K562 (cell line): ENCODE measurements around the gene ATP9A. TPM values are rescaled to one million over a fixed set of nuclear protein-coding genes. Genes with fewer than 3 reads are reported as not detected.

Source experiments
- ATAC-seq: fragments of 200-7000 bp; cut with Tn5 transposase; 3 replicates; pipeline ENCODE4 v1.9.1; 2020; ENCODE audit warnings: moderate library complexity
- BruUV-seq: library from RNA; stranded (reverse); fragments of 400-500 nt; replicated peaks from 2 replicates; lab custom pipeline; 2021; lab: Mats Ljungman, UMichigan
- CTCF ChIA-PET: fragments of 300-600 bp; formaldehyde crosslinking; extraction: SDS; loops from one replicate; lab custom pipeline; 2021; ENCODE audit warnings: low intra/inter-chr PET ratio; lab: Yijun Ruan, JAX
- POLR2A ChIA-PET: fragments of 300-600, 350-650 bp; sonication (Branson Sonifier 250); formaldehyde crosslinking; extraction: SDS; loops from one replicate; lab custom pipeline; 2021; ENCODE audit warnings: antibody characterized with exemption, inconsistent platforms; lab: Yijun Ruan, JAX
- DNase-seq, 4 experiments: peaks; one replicate each; pipeline versions ENCODE4 v3.0.0 to v3.0.0-alpha.2; 2011 to 2018; ENCODE audit warnings: low spot score in 3 of 4, mixed read lengths in 3 of 4; ENCODE audit errors: extremely low read depth in 1 of 4
- FAIRE-seq: peaks from 2 replicates; lab custom pipeline; 2011; peaks lifted over from hg19 to GRCh38; lab: Jason Lieb, UNC
- H2AFZ ChIP-seq: 2 replicates; pipeline ENCODE4 v1.6.0; 2011; ENCODE audit warnings: low read depth, low read length, control low read depth, inconsistent platforms
- H3K27ac ChIP-seq: fragments of 200-600 bp; 3 replicates; pipeline ENCODE4 v1.8.0; 2011; ENCODE audit warnings: low read depth, mild to moderate bottlenecking, control low read depth, inconsistent platforms, low read length, moderate library complexity, mixed read lengths; ENCODE audit errors: extremely low read depth
- H3K27me3 ChIP-seq, 2 experiments: fragments of 300-600 bp in 1 of 2; 2 replicates in 1 of 2; 3 replicates in 1 of 2; pipeline versions ENCODE4 v1.6.0 to v1.8.0; 2011; ENCODE audit warnings: inconsistent platforms in 2 of 2, low read length in 2 of 2, mild to moderate bottlenecking in 1 of 2, mixed read lengths in 1 of 2, moderate library complexity in 1 of 2; ENCODE audit not compliant: control insufficient read depth in 2 of 2, insufficient read depth in 2 of 2
- H3K36me3 ChIP-seq: fragments of 300-600 bp; 3 replicates; pipeline ENCODE4 v1.8.0; 2011; ENCODE audit warnings: mild to moderate bottlenecking, low read length, inconsistent platforms; ENCODE audit not compliant: control insufficient read depth, insufficient read depth
- H3K4me1 ChIP-seq, 2 experiments: fragments of 200-600 bp in 1 of 2; replicated peaks in 1 of 2; 2 replicates in 1 of 2; 3 replicates in 1 of 2; pipeline versions ENCODE4 v1.5.1 to v1.8.0; 2011; ENCODE audit warnings: inconsistent platforms in 2 of 2, low read length in 2 of 2, mild to moderate bottlenecking in 1 of 2, mixed read lengths in 1 of 2, moderate library complexity in 1 of 2; ENCODE audit not compliant: control insufficient read depth in 2 of 2, insufficient read depth in 2 of 2
- H3K4me2 ChIP-seq: 2 replicates; pipeline ENCODE4 v1.6.1; 2011; ENCODE audit warnings: low read length, control low read depth, inconsistent platforms, mixed read lengths; ENCODE audit not compliant: insufficient read depth
- H3K4me3 ChIP-seq: fragments of 200-600 bp; sonication (generic), shearing (Covaris generic); 2 replicates; pipeline ENCODE4 v1.5.1; 2016; ENCODE audit warnings: control low read depth, inconsistent platforms
- H3K79me2 ChIP-seq: fragments of 200-600 bp; 3 replicates; pipeline ENCODE4 v1.8.0; 2011; ENCODE audit warnings: low read length, inconsistent platforms; ENCODE audit not compliant: control insufficient read depth, insufficient read depth
- H3K9ac ChIP-seq, 2 experiments: 2 replicates each; pipeline versions ENCODE4 v1.6.0 to v1.6.1; 2011; ENCODE audit warnings: low read depth in 2 of 2, low read length in 2 of 2, control low read depth in 1 of 2, inconsistent platforms in 1 of 2, mild to moderate bottlenecking in 1 of 2, mixed read lengths in 1 of 2; ENCODE audit not compliant: insufficient read depth in 1 of 2
- H3K9me1 ChIP-seq: one replicate; pipeline ENCODE4 v1.6.0; 2011; ENCODE audit warnings: inconsistent platforms, mild to moderate bottlenecking, low read length, moderate library complexity; ENCODE audit not compliant: control insufficient read depth, insufficient read depth
- H3K9me3 ChIP-seq: replicated peaks from 2 replicates; pipeline ENCODE4 v1.5.1; 2011; ENCODE audit warnings: low read depth, low read length, inconsistent platforms; ENCODE audit not compliant: control insufficient read depth, insufficient read depth
- H4K20me1 ChIP-seq: replicated peaks from 2 replicates; pipeline ENCODE4 v1.6.1; 2011; ENCODE audit warnings: low read length, inconsistent platforms, mixed read lengths; ENCODE audit not compliant: control insufficient read depth, insufficient read depth
- CC2D1A ChIP-seq: fragments of 450-650 bp; IDR thresholded peaks from 2 replicates; pipeline ENCODE4 v1.6.1; 2017; ENCODE audit warnings: mild to moderate bottlenecking
- CCNT2 ChIP-seq: IDR thresholded peaks from 2 replicates; pipeline ENCODE4 v1.6.1; 2011; ENCODE audit warnings: borderline replicate concordance, low read depth, mild to moderate bottlenecking, moderate library complexity, mixed read lengths, low read length; ENCODE audit not compliant: insufficient read length; ENCODE audit errors: extremely low read depth
- EGR1 ChIP-seq: fragments of 450-650 bp; conservative IDR thresholded peaks from 2 replicates; pipeline ENCODE4 v1.6.1; 2017; ENCODE audit warnings: mild to moderate bottlenecking
- FOXA3 ChIP-seq, 2 experiments: fragments of 450-650 bp in 1 of 2; sonication (generic) in 1 of 2; formaldehyde crosslinking; IDR thresholded peaks in 1 of 2; conservative IDR thresholded peaks in 1 of 2; 2 replicates each; pipeline versions ENCODE4 v1.4.0 to v1.8.0; 2020 to 2022; ENCODE audit warnings: mild to moderate bottlenecking in 2 of 2, missing genetic modification reagents in 1 of 2
- FOXJ2 ChIP-seq: fragments of 200-800 bp; sonication (Bioruptor generic); IDR thresholded peaks from 2 replicates; pipeline ENCODE4 v1.6.1; 2016; ENCODE audit warnings: missing genetic modification characterization, missing compliant biosample characterization
- FOXP1 ChIP-seq: sonication (generic); formaldehyde crosslinking; IDR thresholded peaks from 2 replicates; pipeline ENCODE4 v1.8.0; 2022; ENCODE audit warnings: mild to moderate bottlenecking, missing genetic modification reagents
- GATA2 ChIP-seq: sonication (generic); formaldehyde crosslinking; IDR thresholded peaks from 2 replicates; pipeline ENCODE4 v1.4.0; 2020; ENCODE audit warnings: mild to moderate bottlenecking, missing genetic modification reagents
- HDAC2 ChIP-seq: fragments of 450-650 bp; IDR thresholded peaks from 2 replicates; pipeline ENCODE4 v1.6.1; 2016; ENCODE audit warnings: mild to moderate bottlenecking
- MAFG ChIP-seq: fragments of 450-650 bp; conservative IDR thresholded peaks from 2 replicates; pipeline ENCODE4 v1.6.1; 2016; ENCODE audit warnings: missing genetic modification characterization, missing compliant biosample characterization
- NCOA4 ChIP-seq: fragments of 450-650 bp; IDR thresholded peaks from 2 replicates; pipeline ENCODE4 v1.6.1; 2018; ENCODE audit warnings: mild to moderate bottlenecking; ENCODE audit not compliant: partially characterized antibody
- POLR2AphosphoS2 ChIP-seq: IDR thresholded peaks from 2 replicates; pipeline ENCODE4 v1.6.1; 2012; ENCODE audit warnings: low read length, improper control_type of control experiment
- SMARCA4 ChIP-seq: fragments of 450-650 bp; IDR thresholded peaks from 2 replicates; pipeline ENCODE4 v1.6.1; 2016
- SNIP1 ChIP-seq: fragments of 450-650 bp; IDR thresholded peaks from 2 replicates; pipeline ENCODE4 v1.7.1; 2017; ENCODE audit warnings: low read depth, mild to moderate bottlenecking
- SPI1 ChIP-seq: IDR thresholded peaks from 2 replicates; pipeline ENCODE4 v1.6.1; 2011; ENCODE audit warnings: low read depth, low read length, control low read depth, borderline replicate concordance
- TCF15 ChIP-seq: fragments of 250-450 bp; sonication (Bioruptor Pico); IDR thresholded peaks from 2 replicates; pipeline ENCODE4 v1.8.0; 2022; ENCODE audit warnings: moderate library complexity, mild to moderate bottlenecking, inconsistent platforms
- TGIF2 ChIP-seq: sonication (generic); formaldehyde crosslinking; IDR thresholded peaks from 2 replicates; pipeline ENCODE4 v1.8.1; 2022; ENCODE audit warnings: mild to moderate bottlenecking, missing genetic modification reagents, moderate library complexity
- TSC22D4 ChIP-seq: fragments of 450-650 bp; IDR thresholded peaks from 2 replicates; pipeline ENCODE4 v1.6.1; 2016; ENCODE audit warnings: missing genetic modification characterization, missing biosample characterization, control low read depth
- ZBTB1 ChIP-seq: sonication (generic); formaldehyde crosslinking; IDR thresholded peaks from 2 replicates; pipeline ENCODE4 v1.8.1; 2023; ENCODE audit warnings: missing genetic modification reagents, low read depth, mild to moderate bottlenecking, borderline replicate concordance
- ZBTB7A ChIP-seq: IDR thresholded peaks from 2 replicates; pipeline ENCODE4 v1.6.1; 2011; ENCODE audit warnings: low read depth, mild to moderate bottlenecking, low read length, moderate library complexity, borderline replicate concordance; ENCODE audit not compliant: control insufficient read depth
- ZKSCAN1 ChIP-seq: fragments of 150-350 bp; IDR thresholded peaks from 2 replicates; pipeline ENCODE4 v1.6.1; 2016; ENCODE audit warnings: low read depth, low read length
- ZNF165 ChIP-seq: fragments of 250-450 bp; sonication (Bioruptor Pico); IDR thresholded peaks from 2 replicates; pipeline ENCODE4 v1.4.0; 2020; ENCODE audit warnings: borderline replicate concordance
- ZNF232 ChIP-seq: sonication (generic); formaldehyde crosslinking; IDR thresholded peaks from 2 replicates; pipeline ENCODE4 v1.8.0; 2022; ENCODE audit warnings: mild to moderate bottlenecking, missing genetic modification reagents
- ZNF668 ChIP-seq: fragments of 250-450 bp; sonication (Bioruptor Pico); IDR thresholded peaks from 2 replicates; pipeline ENCODE4 v1.8.0; 2022; ENCODE audit warnings: mild to moderate bottlenecking, inconsistent platforms
- WGBS: fragments of 100-300 bp; shearing (Covaris generic); methylation state at CpG from one replicate; pipeline ENCODE4 v1.1.6; 2016; ENCODE audit warnings: low coverage, mixed read lengths; ENCODE audit not compliant: insufficient coverage; ENCODE audit errors: missing lambda C conversion rate; 5-methylcytosine and 5-hydroxymethylcytosine counted together
- in situ Hi-C: fragments of 300-500 bp; cut with MboI; formaldehyde crosslinking; loops from 4 replicates; pipeline ENCODE4 v1.15.0; 2018; ENCODE audit warnings: inconsistent platforms, mixed read lengths
- intact Hi-C: fragments of 100-400 bp; cut with micrococcal nuclease; formaldehyde crosslinking; loops from 2 replicates; pipeline ENCODE4 v1.14.2; 2022
- polyA plus RNA-seq, 8 experiments: library from polyadenylated mRNA; depleted of rRNA in 4 of 8; stranded (reverse) in 5 of 8; unstranded in 3 of 8; fragments of >200 nt; fragmentation: Nextera tagmentation in 2 of 8; fragmentation: Illumina TruSeq in 1 of 8; extraction: Ambion mirVana in 2 of 8; extraction: Trizol in 1 of 8; gene quantifications; 2 replicates each; pipeline versions ENCODE4 v1.2.1 to v1.2.3, GENCODE V29; 2011 to 2014; ENCODE audit warnings: inconsistent platforms in 1 of 8, missing spikeins in 1 of 8
- total RNA-seq, 7 experiments: library from RNA; depleted of rRNA in 6 of 7; stranded (reverse); fragments of >200 nt in 6 of 7; fragmentation: Illumina TruSeq in 2 of 7; extraction: Trizol in 2 of 7; gene quantifications; 2 replicates each; pipeline versions ENCODE4 v1.2.1 to v1.2.3, GENCODE V29; 2011 to 2021; ENCODE audit warnings: low replicate concordance in 1 of 7

ATP9A gene
- total and polyA plus RNA-seq, 9 of the 15 experiments (the other 6 are each of a cell fraction or from before 2014, with no cell fraction given), result 0.18 to 0.62 (median 0.29) TPM

- Histone ChIP-seq H4K20me1 (peaks cover 6% of the 10 kb centered on the region), H3K27ac (0 out of 3 replicates have a peak overlapping the region, but pooled peaks have one; percentile 34), H3K4me3 (0 out of 2 replicates have a peak overlapping the region, but pooled peaks have one; percentile 5), H3K9me3 (0 out of 2 replicates have a peak, but pooled peaks cover 2% of the 10 kb centered on the region), H2AFZ (peak overlapping the region; percentile 73), H3K9ac (0 out of 4 replicates have a peak overlapping the region, but pooled peaks of 1 of the 2 experiments have one; percentile 4), H3K36me3 (no peaks in the 10 kb centered on the region), H3K4me2 (peak overlapping the region; percentile 67), H3K4me1 (peaks cover 27 to 31% of the 10 kb centered on the region in 2 experiments), H3K9me1 (no peaks in the 10 kb centered on the region), H3K79me2 (no peaks in the 10 kb centered on the region), H3K27me3 (peaks cover 20 to 25% of the 10 kb centered on the region in 2 experiments)
- 10% methylated on average over 15 of the region's 15 CpGs for WGBS
- peak; percentile 89 for FAIRE-seq
- in situ Hi-C loops, result no loop called here
- ChIA-PET POLR2A (interaction anchor here (2.2 kb wide), 1 partner anchor 10 kb away, joined by 11 read pairs; no protein-coding TSS in a partner anchor), CTCF (no interaction called here)
- no TSS peak for BruUV-seq
- peak; percentile 96 for ATAC-seq
- intact Hi-C loops, result no loop called here
- DNase-seq, result peak; percentile 81 to 87 (median 85)
- TF ChIP-seq FOXA3 (CRISPR knock-in tag; conservative IDR thresholded peaks at IDR 0.05 in 1 of 2, IDR thresholded peaks at IDR 0.05 in 1 of 2) (no peak), EGR1 (no peak; the same call in 1 of the 2 replicates), HDAC2 (peak; percentile 52; the same call in 1 of the 2 replicates), ZKSCAN1 (peak; percentile 99), ZNF668 (CRISPR knock-in tag) (no peak), ZBTB7A (peak; percentile 58; the same call in 1 of the 2 replicates), CCNT2 (peak; percentile 65), FOXP1 (CRISPR knock-in tag) (no peak), SPI1 (no peak), ZNF232 (CRISPR knock-in tag) (no peak), NCOA4 (no peak), FOXJ2 (tag) (peak; percentile 83), ZBTB1 (CRISPR knock-in tag) (no peak), MAFG (peak; percentile 67), TSC22D4 (tag) (no peak), SNIP1 (peak; percentile 28; the same call in 1 of the 2 replicates), TCF15 (CRISPR knock-in tag) (no peak), POLR2AphosphoS2 (no peak), ZNF165 (CRISPR knock-in tag) (no peak), CC2D1A (no peak), SMARCA4 (peak; percentile 84), GATA2 (CRISPR knock-in tag) (peak; percentile 14; the same call in 1 of the 2 replicates), TGIF2 (CRISPR knock-in tag) (no peak)
Measured at GRCh38 chr20:51563486-51564332, 204.5 kb downstream of the ATP9A start.
